PC-3 (cell line): ENCODE results near the gene HPSE2.

ENCODE experiments used
- CTCF ChIP-seq: fragments of 300-600 bp; sonication (generic); conservative IDR thresholded peaks from 2 replicates; pipeline ENCODE4 v1.5.1; 2017; ENCODE audit warnings: antibody characterized with exemption, low read depth, mild to moderate bottlenecking, low read length
- EZH2phosphoT487 ChIP-seq: fragments of 300-600 bp; sonication (generic); IDR thresholded peaks from 2 replicates; pipeline ENCODE4 v1.6.1; 2018; ENCODE audit warnings: mild to moderate bottlenecking, antibody characterized with exemption, low read length, borderline replicate concordance

- TF ChIP-seq CTCF: no peak
- TF ChIP-seq EZH2phosphoT487: no peak
Measured at GRCh38 chr10:98516352-98516751, 719.3 kb downstream of the HPSE2 start.
